ENCODE data around the gene CDC25C.
A peak's percentile ranks its signal among the peaks of the same experiment; 100 is the strongest.
"Not testable (repeated sequence)": the region's sequence is repeated elsewhere in the genome, so short reads cannot be mapped to it uniquely, and the experiment has no call there.

Gene CDC25C

DNA sequence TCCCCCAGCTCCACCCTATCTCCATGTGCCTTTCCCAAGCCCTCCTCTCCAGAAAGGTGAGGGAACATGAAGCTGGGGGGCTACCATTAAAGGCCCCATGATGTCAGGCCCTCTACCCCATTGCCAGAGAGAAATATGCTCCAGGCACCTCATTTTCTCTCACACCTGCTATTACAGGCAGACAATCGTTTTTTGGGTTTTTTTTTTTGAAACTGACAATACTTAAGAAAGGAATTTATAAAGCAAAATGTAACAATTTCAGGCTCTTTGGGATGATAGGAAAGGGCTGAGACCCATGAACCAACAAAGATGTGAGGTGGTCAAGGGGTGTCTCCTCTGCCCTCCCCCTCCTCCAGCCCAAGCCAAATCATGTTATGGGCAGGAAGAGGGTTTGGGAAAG, 55.7 kb downstream of the CDC25C start:
- DNase-seq (ENCODE audit: low read depth in 2 of 2), result no peak

DNA sequence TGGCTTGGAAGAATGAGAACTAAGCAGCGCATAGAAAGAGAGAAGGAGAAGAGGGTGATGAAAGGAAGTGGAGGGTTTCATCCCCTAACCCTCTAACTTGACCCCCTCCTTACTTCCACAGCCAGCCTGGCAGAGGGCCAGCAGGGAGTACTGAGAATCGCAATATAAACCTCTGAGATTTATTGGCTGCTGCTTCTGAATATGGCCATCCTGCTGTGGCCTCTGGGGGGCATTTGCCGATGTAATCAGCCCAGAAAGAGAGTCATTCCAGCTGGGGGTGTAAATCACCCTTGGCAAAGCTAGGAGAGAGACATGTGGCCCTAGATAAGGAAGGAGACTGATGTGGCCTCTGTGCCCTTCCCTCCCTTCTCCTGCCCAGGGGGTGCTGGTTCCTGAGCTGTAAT, 56.2 kb downstream of the CDC25C start:
- DNase-seq (ENCODE audit: low read depth in 2 of 2), result no peak

DNA sequence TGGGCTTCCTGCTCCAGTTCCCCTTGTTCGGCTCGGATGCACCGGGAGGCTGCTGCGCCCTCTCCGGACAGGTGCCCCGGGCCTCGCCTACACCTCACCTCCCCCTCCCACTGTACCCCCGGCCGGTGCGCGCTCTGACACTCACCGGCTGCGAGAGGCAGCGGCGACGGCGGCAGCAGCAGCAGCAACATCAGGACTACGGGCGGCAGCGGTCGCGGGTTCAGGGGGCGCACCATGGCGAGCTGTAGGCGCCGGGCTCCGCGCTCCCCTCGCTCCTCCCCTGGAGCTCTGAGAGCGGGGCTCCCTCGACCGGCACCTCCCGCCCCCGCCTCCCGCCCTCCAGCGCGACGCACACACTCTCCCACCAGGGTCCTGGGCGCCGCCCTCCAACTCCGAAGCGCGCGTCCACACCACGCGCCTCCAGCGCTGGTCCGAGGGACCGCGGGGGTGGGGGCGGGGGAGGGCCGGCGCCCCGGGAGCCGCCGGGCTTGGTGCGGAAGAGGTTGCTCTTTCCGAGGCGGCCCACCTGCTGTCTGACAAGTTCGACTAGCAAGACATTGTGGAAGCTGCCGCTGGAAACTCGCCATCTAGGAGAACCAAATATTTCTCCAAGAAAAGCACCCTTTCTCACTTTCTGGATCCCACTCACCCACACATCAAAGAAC, 57.3 kb downstream of the CDC25C start, which contains the start of gene GFRA3:
Gene GFRA3 (minus strand): TSS at position 433 of the 665 bp plus-strand sequence. CDS start 197 bp downstream, at position 236.
- DNase-seq (ENCODE audit: low read depth in 2 of 2), result peak in 1 of 2 donors; percentile 8

DNA sequence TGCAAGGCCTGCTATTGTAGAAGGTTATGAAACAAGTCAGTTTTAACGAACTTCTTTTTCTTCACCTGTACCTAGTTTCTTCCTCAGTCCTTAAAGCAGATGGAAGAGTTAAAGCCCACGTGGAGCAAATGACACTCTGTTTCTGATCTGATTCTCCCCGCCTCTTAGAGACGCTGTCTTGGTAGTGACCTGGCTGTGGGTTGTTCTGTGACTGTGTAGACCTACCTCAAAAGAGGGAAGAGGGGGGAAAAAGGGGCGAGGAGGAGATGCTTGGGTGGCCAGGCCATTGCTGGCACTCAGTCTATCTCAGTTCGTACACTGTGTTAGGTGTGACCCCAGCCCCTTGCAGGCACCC, 57.8 kb downstream of the CDC25C start:
- no peak for DNase-seq (ENCODE audit: low read depth in 2 of 2)

DNA sequence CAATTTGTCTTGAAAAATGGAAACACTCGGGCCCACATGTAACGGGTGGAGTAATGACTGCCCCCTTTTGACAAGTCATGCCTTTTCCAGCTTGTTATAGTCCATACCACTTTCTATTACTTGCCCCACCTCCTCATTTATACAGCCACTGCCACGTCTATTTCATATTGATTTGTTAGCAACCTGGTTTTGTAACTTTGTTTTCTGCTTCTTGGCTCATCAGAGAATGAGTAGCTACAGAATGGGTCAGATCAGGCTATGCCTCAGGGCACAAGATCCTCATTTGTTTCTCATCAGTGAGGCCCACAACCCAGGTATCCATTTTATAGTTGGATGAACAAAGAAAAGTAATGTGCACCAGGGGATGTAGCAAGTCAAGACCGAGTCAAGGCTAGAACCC, 58.9 kb downstream of the CDC25C start:
- DNase-seq (ENCODE audit: low read depth in 2 of 2), result no peak

DNA sequence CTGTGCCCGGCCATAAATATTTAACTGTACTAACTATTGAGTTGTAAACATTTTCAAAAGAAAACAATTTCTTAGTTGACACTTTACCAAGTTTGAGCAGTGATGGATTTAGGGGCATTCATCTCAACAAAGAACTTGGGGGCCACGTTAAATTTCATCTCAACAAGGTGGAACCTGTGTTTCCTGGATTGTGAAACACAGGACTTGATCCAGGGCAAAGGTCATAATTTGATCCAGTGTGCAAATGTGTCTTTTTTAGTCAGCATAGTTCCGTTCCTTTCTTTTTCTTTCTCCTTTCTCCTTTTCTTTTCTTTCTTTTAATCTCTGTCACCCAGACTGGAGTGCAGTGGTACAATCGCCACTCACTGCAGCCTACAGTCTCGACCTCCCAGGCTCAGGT, 60.3 kb downstream of the CDC25C start:
- no peak for DNase-seq (ENCODE audit: low read depth in 2 of 2)

DNA sequence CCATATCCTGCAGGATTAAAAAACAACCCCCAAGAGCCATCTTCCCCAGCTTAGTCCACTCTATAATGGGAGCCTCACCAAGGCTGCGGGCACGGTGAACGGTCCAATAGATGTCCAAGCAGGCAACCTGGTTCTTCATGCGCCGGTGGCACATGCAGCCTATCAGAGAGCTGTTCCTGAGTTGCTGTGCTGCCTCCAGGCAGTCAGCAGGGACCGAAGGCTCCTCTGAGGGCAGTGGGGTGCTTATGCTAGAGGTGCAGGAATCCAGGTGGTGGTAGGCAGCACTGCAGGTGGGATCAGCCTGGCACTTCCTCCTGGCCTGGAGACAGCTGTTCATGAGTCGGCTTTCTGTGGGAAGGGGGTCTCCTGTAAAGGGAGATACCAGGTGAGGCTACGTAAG, 67.4 kb downstream of the CDC25C start:
- no peak for DNase-seq (ENCODE audit: low read depth in 2 of 2)

DNA sequence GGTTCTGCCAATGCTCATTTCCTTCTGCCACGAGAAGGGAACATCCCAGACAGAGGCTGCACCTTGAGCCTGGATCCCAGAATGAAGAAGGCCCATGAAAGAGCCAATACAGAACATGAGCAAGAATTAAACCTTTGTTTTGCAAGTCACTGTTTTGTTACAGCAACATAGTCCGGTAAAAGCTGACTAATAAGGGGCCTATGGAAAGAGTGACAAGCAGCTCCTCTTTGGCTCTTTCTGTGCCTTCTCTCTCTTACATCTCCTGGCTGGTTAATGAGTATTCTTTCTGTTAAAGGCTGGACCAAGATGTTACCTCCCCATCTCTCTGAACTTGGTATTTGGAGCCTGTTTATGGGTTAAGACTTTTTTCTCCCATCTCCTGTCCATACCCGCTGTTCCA, 68.0 kb downstream of the CDC25C start:
- no peak for DNase-seq (ENCODE audit: low read depth in 2 of 2)

DNA sequence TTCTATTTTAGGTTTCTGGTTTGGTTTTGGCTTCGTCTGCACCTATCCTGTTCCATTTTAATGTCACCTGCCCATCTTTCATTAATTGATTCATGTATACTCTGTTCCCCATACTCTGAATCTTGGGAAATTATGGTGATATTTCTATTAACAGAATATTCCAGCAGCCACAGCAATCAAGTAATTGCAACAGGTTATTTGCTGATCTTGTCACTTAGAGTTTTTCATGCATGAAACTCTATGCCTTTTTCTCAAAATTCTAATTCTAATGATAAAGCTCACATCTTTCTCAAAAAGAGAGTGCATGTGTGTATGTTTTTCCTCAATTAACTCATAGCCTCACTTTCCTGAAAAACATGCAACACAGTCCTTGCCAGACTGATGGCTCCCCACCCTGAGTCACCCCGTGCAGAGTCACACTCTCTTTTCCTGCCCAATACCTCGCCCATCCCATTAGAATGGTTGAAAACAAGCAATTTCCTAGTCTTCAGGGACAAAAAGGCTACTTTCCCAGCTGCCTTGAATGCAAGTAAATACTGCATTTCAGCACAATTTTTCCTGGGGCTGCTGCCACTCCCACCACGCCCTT, 72.8 kb downstream of the CDC25C start:
- DNase-seq (ENCODE audit: low read depth in 2 of 2), result no peak

DNA sequence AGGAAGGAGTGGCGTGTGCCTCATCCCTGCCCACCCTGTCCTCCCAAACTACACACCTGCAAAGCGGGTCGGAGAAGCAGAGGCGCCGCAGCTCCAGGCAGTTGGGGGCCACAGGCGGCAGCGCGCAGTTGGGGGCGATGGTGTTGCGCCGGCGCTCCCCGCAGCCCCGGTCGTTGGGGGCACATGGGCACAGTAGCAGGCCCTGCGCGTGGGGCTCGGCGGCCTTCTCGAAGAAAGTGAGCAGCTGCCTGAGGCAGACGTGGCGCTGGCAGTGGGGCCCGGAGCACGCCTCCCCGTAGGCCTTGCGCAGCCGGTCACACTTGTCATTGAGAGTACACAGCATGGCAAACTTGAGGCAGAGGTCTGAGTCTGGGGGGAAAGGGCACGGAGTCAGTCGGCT, 74.0 kb downstream of the CDC25C start:
- no peak for DNase-seq (ENCODE audit: low read depth in 2 of 2)

DNA sequence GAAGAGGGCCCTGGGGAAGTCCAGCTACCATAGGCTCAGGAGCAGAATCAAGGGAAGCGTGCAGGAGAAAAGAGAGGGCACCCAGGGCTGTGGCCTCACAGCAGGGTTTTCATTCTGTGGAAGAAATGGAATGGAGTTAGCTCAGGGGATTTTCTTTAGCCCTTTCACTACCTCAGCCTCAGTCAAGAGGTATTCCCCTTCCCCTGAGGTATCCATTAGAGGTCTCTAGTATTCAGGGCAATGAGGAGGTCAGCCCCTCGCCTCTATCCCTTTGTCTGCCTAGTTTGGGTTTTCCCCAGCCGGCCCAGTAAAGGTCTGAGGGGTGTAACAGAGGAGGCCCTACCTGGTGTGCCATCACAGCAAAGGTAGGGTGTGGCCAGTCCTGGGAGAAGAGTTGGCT, 78.7 kb downstream of the CDC25C start:
- DNase-seq (ENCODE audit: low read depth in 2 of 2), result no peak

DNA sequence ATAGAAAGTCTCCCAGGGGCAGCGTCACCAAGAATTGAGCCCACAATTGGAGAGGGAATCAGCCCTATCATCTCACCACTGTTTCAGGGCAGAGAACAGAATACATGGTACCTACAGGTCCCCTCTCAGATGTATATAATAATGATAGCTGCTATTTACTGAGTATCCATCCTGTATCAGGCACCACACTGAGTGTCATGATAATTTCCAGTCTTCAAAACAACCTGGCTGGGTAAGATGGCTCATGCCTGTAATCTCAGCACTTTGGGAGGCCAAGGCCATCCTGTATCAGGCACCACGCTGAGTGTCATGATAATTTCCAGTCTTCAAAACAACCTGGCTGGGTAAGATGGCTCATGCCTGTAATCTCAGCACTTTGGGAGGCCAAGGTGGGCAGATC, 83.8 kb downstream of the CDC25C start:
- not testable (repeated sequence) for DNase-seq (ENCODE audit: low read depth in 2 of 2)

DNA sequence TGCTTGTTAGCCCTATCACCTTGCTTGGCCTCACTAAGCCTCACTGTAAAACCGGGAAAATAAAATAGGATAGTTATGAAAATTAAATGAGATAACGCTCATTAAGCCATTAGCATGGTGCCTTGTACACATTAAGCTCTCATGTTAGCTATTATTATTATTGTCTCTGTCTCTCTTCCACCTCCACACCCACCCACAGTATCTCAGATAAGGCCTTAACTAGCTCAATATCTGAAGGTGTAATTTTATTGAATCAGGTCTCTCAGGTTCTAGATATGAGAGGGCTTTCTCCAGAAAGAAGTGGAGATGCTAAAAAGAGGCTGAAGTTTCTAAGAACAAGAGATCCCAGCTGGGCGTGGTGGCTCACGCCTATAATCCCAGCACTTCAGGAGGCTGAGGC, 84.8 kb downstream of the CDC25C start:
- no peak for DNase-seq (ENCODE audit: low read depth in 2 of 2)

DNA sequence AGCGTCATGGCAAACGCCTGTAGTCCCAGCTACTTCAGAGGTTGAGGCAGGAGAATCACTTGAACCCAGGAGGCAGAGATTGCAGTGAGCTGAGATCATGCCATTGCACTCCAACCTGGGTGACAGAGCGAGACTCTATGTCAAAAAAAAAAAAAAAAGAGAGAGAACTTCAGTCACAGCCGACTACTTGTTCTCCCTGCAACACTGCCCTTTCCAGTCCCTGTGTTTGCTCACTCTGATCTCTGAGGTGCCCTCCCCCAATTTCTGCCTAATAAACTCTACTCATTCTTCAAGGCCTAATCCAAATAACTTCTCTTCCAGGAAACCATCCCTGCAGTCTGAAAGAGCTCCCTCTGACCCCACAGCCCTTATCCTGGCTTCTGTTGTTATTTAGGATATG, 85.3 kb downstream of the CDC25C start:
- no peak for DNase-seq (ENCODE audit: low read depth in 2 of 2)

DNA sequence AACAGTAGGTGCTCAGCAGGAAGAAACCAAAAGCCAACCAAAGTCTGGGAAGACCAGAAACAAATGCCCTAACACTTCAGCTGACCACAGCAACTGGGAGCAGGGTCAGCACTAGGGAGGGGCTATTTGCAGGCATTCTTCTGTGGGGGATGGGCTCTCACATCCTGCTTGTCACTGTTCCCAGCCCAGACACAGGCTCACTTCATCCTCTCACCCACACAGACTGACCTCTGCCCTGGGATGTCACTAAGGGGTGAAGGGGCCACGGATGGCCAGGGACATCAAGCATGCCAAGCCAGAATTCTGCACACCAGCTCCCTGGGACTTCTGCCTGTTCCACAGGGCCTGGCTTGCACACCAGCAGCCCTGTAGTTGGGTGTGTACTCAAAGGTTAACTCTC, 85.9 kb downstream of the CDC25C start:
- DNase-seq (ENCODE audit: low read depth in 2 of 2), result no peak

DNA sequence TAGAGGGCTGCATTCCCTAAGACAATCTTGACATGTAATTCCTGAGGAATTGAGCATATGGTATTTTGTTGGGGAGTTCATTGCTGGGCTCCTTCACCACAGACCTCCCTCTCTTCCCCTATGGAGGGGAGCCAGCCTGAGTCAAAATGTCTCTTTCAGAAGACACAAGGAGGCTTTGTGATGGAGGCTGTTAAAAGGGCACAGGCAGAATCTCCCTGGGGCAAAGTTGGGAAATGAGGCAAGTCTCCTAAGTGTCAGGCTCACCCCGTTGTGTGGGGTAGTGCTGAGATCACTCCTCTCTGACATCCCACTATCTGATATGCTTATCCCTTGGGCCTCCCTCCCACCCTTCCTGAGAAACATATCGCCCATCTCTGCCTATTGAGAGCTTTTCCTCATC, 87.8 kb downstream of the CDC25C start:
- DNase-seq (ENCODE audit: low read depth in 2 of 2), result no peak

DNA sequence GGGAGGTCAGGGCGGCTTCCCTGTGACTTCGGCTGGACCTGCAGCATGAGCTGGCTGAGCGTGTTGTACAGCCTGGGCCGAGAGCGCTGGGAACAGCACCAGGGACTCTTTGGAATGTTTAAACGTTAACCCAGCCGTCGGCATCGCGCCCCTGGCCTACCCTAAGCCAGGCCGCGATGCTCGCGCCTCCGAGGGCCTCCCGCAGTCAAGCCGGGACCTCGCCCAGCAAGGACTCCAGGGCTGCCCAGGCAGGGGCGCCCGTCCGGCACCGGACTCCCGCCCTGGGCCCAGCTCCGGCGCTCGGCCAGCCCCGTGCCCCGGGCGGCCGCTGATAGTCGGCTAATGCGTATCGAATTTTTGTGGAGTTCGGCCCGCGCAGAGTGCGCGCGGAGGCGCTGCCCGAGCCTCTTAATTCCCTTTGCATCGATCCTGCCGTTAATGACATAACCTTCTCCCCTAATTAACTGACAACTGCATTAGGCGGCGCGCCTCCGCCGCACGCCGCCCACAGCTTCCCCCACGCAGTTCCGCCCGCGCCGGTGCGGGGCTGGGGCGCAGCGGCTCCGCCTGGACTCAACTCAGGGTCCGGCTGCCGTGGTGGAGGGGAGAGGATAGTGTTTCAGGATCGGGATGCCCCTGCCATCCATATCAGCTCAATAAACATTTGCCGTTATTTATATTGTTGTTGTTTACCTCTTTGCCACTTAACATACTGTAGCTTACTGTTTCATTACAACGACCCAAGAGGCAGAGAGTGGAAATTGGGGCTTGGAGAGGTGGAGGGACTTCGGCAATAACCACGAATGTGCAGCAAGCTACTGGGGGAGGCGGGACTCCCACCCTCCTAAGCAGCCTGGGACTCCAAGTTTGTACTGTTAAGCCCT, 89.7 kb downstream of the CDC25C start:
- no peak for DNase-seq (ENCODE audit: low read depth in 2 of 2)

DNA sequence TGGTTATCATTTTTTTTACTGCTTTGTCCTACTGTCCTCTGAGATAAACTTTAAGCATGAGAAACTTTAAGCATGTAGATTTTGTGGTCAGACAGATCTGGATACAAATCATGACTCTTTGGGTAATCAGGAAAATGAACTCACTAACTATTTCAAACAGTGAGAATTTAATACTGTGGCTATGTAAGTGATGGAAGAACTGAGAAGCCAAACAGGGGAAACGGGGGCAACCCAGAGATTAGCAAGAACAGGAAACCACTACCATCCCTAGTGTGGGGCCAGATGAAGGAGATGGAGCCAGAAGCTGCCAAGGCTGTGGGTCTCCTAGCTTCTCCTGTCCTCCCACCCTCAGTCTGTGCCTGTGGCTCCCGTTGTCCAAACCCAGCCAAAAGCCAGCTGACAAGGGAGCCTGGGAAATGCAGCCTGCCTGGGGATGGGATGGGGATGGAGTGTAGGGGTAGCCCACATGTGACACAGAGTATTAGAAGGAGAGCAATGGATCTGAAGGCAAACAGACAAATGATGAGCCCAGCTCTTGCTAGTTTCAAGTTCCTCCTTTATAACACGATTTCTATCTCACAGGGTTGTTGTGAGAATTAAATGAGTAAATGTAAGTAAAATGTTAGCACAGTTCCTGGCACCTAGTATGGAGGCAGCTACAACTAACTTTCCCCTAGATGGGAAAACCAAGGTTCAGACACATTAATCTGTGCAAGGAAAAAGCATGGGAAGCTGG, 90.8 kb downstream of the CDC25C start:
- DNase-seq (ENCODE audit: low read depth in 2 of 2), result no peak

DNA sequence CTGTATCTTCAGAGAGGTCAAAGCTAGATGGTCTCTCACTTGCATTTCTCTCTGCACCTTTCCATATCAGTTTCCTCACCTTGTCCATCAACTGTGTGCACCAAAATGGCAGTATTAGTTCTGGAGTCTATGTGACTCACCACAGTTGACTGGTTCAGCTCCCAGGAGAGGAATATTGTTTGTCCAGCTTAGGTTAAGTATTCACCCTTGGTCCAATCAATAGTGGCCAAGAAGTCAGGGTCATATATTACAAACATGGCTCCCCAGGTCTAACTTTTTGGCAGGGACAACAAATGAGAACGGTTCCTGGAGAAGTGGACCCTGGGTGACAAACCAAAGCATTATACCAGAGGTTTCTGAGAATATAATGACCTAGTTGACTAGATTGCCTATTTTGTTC, 93.6 kb downstream of the CDC25C start:
- DNase-seq (ENCODE audit: low read depth in 2 of 2), result no peak
